ENCODE measurements around the gene LHX1.

GRCh38 chr17:36972186-36972700 lies 35.0 kb downstream of the LHX1 start:
- no peak for TF ChIP-seq POLR2AphosphoS5 (IDR thresholded peaks at IDR 0.05)
- no peak for TF ChIP-seq RAD21 (conservative IDR thresholded peaks at IDR 0.05)
- TF ChIP-seq EZH2 (IDR thresholded peaks at IDR 0.05; ENCODE audit: borderline replicate concordance, insufficient read depth, low read length, poor library complexity, severe bottlenecking) = no peak
